ENCODE data around the gene ZNF503. TPM values are rescaled to one million over a fixed set of nuclear protein-coding genes. Genes with fewer than 3 reads are reported as not detected.

ZNF503 gene
- total and polyA plus RNA-seq, 8 donors, result 13.8 to 41.2 (median 23.4) TPM

DNA sequence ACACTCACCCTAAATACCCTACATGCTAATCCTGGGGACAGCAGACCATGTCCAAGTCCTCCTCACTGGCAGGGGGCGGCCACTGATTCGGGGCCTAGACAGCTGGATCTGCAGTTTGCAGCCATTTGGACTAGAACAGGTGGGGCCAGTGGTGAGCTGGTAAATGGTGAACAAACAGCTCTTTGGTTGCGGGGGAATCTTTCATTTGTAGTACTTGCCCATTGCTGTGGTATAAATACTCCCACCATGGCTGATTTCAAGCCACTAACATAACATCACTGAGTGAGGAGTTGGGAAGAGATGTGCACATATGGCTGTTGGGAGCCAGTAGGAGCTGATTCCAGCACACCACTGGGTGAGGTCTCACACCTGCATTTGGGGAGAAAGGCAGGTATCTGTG, 13.5 kb downstream of the ZNF503 start:
- intact Hi-C loops (cut with DNase I), result loop anchor here in 1 of 3 donors (10.0 kb wide), 1 partner anchor 93 kb away; no protein-coding TSS in a partner anchor
- no peak for DNase-seq
- Histone ChIP-seq H3K36me3 (no peaks in the 10 kb centered on the region), H3K9me3 (no peaks in the 10 kb centered on the region), H3K27ac (no peak overlapping the region), H3K4me1 (no peaks in the 10 kb centered on the region), H3K27me3 (no peaks in the 10 kb centered on the region), H3K4me3 (no peak overlapping the region)
- no peak for ATAC-seq
- TF ChIP-seq, protein P1, sequence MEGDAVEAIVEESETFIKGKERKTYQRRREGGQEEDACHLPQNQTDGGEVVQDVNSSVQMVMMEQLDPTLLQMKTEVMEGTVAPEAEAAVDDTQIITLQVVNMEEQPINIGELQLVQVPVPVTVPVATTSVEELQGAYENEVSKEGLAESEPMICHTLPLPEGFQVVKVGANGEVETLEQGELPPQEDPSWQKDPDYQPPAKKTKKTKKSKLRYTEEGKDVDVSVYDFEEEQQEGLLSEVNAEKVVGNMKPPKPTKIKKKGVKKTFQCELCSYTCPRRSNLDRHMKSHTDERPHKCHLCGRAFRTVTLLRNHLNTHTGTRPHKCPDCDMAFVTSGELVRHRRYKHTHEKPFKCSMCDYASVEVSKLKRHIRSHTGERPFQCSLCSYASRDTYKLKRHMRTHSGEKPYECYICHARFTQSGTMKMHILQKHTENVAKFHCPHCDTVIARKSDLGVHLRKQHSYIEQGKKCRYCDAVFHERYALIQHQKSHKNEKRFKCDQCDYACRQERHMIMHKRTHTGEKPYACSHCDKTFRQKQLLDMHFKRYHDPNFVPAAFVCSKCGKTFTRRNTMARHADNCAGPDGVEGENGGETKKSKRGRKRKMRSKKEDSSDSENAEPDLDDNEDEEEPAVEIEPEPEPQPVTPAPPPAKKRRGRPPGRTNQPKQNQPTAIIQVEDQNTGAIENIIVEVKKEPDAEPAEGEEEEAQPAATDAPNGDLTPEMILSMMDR (IDR thresholded peaks at IDR 0.05), result no peak
- FAIRE-seq, result no peak
- 94 to 99% methylated on average over 3 of the region's 3 CpGs for WGBS, 2 donors

- H3K4me3 ChIP-seq, result no peak overlapping the region
- H3K27ac ChIP-seq, result no peak overlapping the region
- FAIRE-seq, result no peak
- no peak for ATAC-seq
- no peaks in the 10 kb centered on the region for H3K4me1 ChIP-seq
- H3K27me3 ChIP-seq, result no peaks in the 10 kb centered on the region
- intact Hi-C loops (cut with DNase I), result loop anchor here in 1 of 3 donors (10.0 kb wide), 1 partner anchor 91 kb away; no protein-coding TSS in a partner anchor
- no peaks in the 10 kb centered on the region for H3K9me3 ChIP-seq
- H3K36me3 ChIP-seq, result no peaks in the 10 kb centered on the region
- WGBS, 2 donors, result 97 to 98% methylated on average over 3 of the region's 3 CpGs
- no peak for DNase-seq
- TF ChIP-seq, protein P1 (IDR thresholded peaks at IDR 0.05), result no peak
Observed at GRCh38 chr10:75386128-75386527, 15.4 kb downstream of the ZNF503 start.

DNA sequence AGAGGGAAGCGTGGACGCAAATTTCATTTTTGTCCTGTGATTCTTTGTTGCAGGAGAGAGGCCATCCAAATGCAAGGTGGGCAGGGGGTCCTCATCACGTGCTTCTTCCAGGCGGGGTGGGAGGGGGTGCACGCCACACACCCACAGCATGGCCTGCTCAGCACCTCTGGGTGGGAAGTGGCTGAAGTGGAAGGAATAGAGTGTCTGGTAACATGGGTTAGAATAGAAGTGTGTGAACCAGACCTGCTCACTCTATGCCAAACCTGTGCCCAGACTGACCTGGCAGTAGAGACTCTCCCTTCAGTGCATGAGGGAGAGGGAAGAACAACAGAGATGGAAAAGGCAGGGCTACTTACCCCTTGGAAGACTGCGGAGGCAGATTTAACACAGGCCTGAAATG, 21.7 kb downstream of the ZNF503 start:
- Histone ChIP-seq H3K4me3 (no peak overlapping the region), H3K9me3 (no peaks in the 10 kb centered on the region), H3K27ac (no peak overlapping the region), H3K27me3 (no peaks in the 10 kb centered on the region), H3K36me3 (no peaks in the 10 kb centered on the region), H3K4me1 (no peaks in the 10 kb centered on the region)
- TF ChIP-seq, protein P1 (IDR thresholded peaks at IDR 0.05), result no peak
- intact Hi-C loops (cut with DNase I), result loop anchor here in 1 of 3 donors (10.0 kb wide), 1 partner anchor 85 kb away; no protein-coding TSS in a partner anchor
- DNase-seq (no peak), ATAC-seq (peak in 2 of 4 donors; percentile 23 to 33), FAIRE-seq (no peak)
- 79 to 80% methylated on average over 6 of the region's 6 CpGs for WGBS, 2 donors

- DNase-seq, result no peak
- TF ChIP-seq, protein P1 (IDR thresholded peaks at IDR 0.05), result no peak
- no peaks in the 10 kb centered on the region for H3K36me3 ChIP-seq
- no peak overlapping the region for H3K4me3 ChIP-seq
- no peaks in the 10 kb centered on the region for H3K4me1 ChIP-seq
- H3K9me3 ChIP-seq, result no peaks in the 10 kb centered on the region
- no peak for FAIRE-seq
- peak in 2 of 4 donors; percentile 69 to 75 for ATAC-seq
- peak overlapping the region in 1 of 4 donors; percentile 27 for H3K27ac ChIP-seq
- no peaks in the 10 kb centered on the region for H3K27me3 ChIP-seq
- intact Hi-C loops (cut with DNase I), result no loop called here
- 49 to 60% methylated on average over 10 of the region's 10 CpGs for WGBS, 2 donors
Observed at GRCh38 chr10:75379212-75379724, 22.3 kb downstream of the ZNF503 start.

DNA sequence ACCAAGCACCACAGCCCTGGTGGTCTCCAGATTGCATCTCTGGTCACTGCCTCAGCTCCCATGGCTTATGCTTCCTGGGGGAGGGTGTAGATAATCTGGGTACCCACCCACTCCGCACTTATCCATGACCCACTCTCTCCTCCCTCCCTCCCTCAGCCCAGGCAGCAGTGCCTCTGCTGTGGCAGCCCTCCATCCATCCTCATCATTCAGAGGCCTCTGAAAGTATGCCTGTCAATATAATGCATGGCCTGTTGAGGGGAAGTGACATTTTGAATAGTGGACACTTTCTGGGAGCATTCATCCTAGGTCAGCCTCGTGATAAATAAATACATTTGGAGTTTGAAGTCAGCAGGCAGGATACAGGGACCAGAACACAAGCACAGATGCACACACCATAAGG, 23.2 kb downstream of the ZNF503 start:
- Histone ChIP-seq H3K27ac (no peak overlapping the region), H3K36me3 (no peaks in the 10 kb centered on the region), H3K4me3 (no peak overlapping the region), H3K9me3 (no peaks in the 10 kb centered on the region), H3K4me1 (no peaks in the 10 kb centered on the region), H3K27me3 (no peaks in the 10 kb centered on the region)
- intact Hi-C loops (cut with DNase I), result no loop called here
- TF ChIP-seq, protein P1 (IDR thresholded peaks at IDR 0.05), result no peak
- DNase-seq, result no peak
- 88 to 94% methylated on average over 2 of the region's 2 CpGs for WGBS, 2 donors
- FAIRE-seq, result no peak
- no peak for ATAC-seq

Data from pancreas (tissue), 10 donors.